IMR-90 (cell line): ENCODE data around the gene CALHM6. TPM values are rescaled to one million over a fixed set of nuclear protein-coding genes. Genes with fewer than 3 reads are reported as not detected.

Source experiments
- ATAC-seq: fragments of 200-7000 bp; cut with Tn5 transposase; 2 replicates; pipeline ENCODE4 v1.9.1; 2020; ENCODE audit warnings: low read depth, mild to moderate bottlenecking, moderate library complexity
- BruUV-seq: library from RNA; stranded (reverse); fragments of 400-500 nt; replicated peaks from 2 replicates; lab custom pipeline; 2021; lab: Mats Ljungman, UMichigan
- CTCF ChIA-PET: fragments of 300-600 bp; formaldehyde crosslinking; extraction: SDS; loops from one replicate; lab custom pipeline; 2021; ENCODE audit warnings: antibody characterized with exemption; lab: Yijun Ruan, JAX
- POLR2A ChIA-PET: fragments of 300-600 bp; sonication (Branson Sonifier 250); formaldehyde crosslinking; loops from one replicate; lab custom pipeline; 2022; ENCODE audit warnings: antibody characterized with exemption; ENCODE audit not compliant: unreplicated experiment; lab: Charles Lee
- DNase-seq: peaks from one replicate; pipeline ENCODE4 v3.0.0; 2013
- H2AFZ ChIP-seq: replicated peaks from 2 replicates; pipeline ENCODE3; 2013; ENCODE audit warnings: low read length, mild to moderate bottlenecking; ENCODE audit not compliant: poor library complexity
- H2AK5ac ChIP-seq: 2 replicates; pipeline ENCODE4 v1.6.1; 2013; ENCODE audit warnings: low read depth, low read length, inconsistent platforms
- H2AK9ac ChIP-seq: replicated peaks from 2 replicates; pipeline ENCODE3; 2013; ENCODE audit warnings: mild to moderate bottlenecking, low read depth, low read length, moderate library complexity; ENCODE audit not compliant: poor library complexity
- H2BK120ac ChIP-seq: 2 replicates; pipeline ENCODE4 v1.6.1; 2013; ENCODE audit warnings: low read depth, low read length, inconsistent platforms
- H2BK15ac ChIP-seq: 3 replicates; pipeline ENCODE4 v1.6.1; 2013; ENCODE audit warnings: low read depth, low read length, inconsistent platforms
- H2BK20ac ChIP-seq: 2 replicates; pipeline ENCODE4 v1.6.1; 2013; ENCODE audit warnings: low read depth, mild to moderate bottlenecking, inconsistent platforms, low read length, moderate library complexity
- H2BK5ac ChIP-seq: 2 replicates; pipeline ENCODE4 v1.6.1; 2013; ENCODE audit warnings: mild to moderate bottlenecking, low read depth, low read length, inconsistent platforms; ENCODE audit not compliant: poor library complexity, severe bottlenecking
- H3K14ac ChIP-seq: replicated peaks from 2 replicates; pipeline ENCODE4 v1.6.1; 2013; ENCODE audit warnings: low read depth, low read length, inconsistent platforms
- H3K18ac ChIP-seq: 2 replicates; pipeline ENCODE4 v1.6.1; 2013; ENCODE audit warnings: low read depth, low read length, control low read depth
- H3K23ac ChIP-seq: 2 replicates; pipeline ENCODE4 v1.6.1; 2013; ENCODE audit warnings: low read depth, low read length, inconsistent platforms
- H3K27ac ChIP-seq: 2 replicates; pipeline ENCODE4 v1.5.1; 2013; ENCODE audit warnings: mild to moderate bottlenecking, control low read depth, low read length; ENCODE audit not compliant: insufficient read depth
- H3K27me3 ChIP-seq: 2 replicates; pipeline ENCODE4 v1.6.1; 2013; ENCODE audit warnings: low read length; ENCODE audit not compliant: control insufficient read depth, insufficient read depth
- H3K36me3 ChIP-seq: 2 replicates; pipeline ENCODE4 v1.6.1; 2013; ENCODE audit warnings: low read length, mixed read lengths; ENCODE audit not compliant: control insufficient read depth, insufficient read depth
- H3K4ac ChIP-seq: 2 replicates; pipeline ENCODE4 v1.6.1; 2013; ENCODE audit warnings: low read depth, low read length, inconsistent platforms
- H3K4me1 ChIP-seq: 2 replicates; pipeline ENCODE4 v1.6.1; 2013; ENCODE audit warnings: low read length, mixed read lengths; ENCODE audit not compliant: control insufficient read depth, insufficient read depth
- H3K4me2 ChIP-seq: 2 replicates; pipeline ENCODE4 v1.6.1; 2013; ENCODE audit warnings: low read depth, mild to moderate bottlenecking, control low read depth, low read length, moderate library complexity
- H3K4me3 ChIP-seq: 2 replicates; pipeline ENCODE4 v1.5.1; 2013; ENCODE audit warnings: low read depth, mild to moderate bottlenecking, control low read depth, low read length, moderate library complexity; ENCODE audit not compliant: insufficient read depth
- H3K56ac ChIP-seq: 2 replicates; pipeline ENCODE4 v1.6.1; 2013; ENCODE audit warnings: low read length, inconsistent platforms; ENCODE audit not compliant: insufficient read depth; ENCODE audit errors: extremely low read depth
- H3K79me1 ChIP-seq, 2 experiments: 2 replicates each; pipeline ENCODE4 v1.6.1; 2013; ENCODE audit warnings: low read length in 2 of 2, inconsistent platforms in 1 of 2, low read depth in 1 of 2
- H3K9ac ChIP-seq: 2 replicates; pipeline ENCODE4 v1.6.1; 2013; ENCODE audit warnings: low read depth, low read length, control low read depth
- H3K9me1 ChIP-seq: 2 replicates; pipeline ENCODE4 v1.6.1; 2013; ENCODE audit warnings: low read length, inconsistent platforms; ENCODE audit not compliant: insufficient read depth
- H3K9me3 ChIP-seq: 2 replicates; pipeline ENCODE4 v1.6.1; 2013; ENCODE audit warnings: low read length; ENCODE audit not compliant: control insufficient read depth, insufficient read depth
- H4K20me1 ChIP-seq: 2 replicates; pipeline ENCODE4 v1.6.1; 2013; ENCODE audit warnings: low read length, inconsistent platforms; ENCODE audit not compliant: insufficient read depth
- H4K5ac ChIP-seq: 2 replicates; pipeline ENCODE4 v1.6.1; 2013; ENCODE audit warnings: mild to moderate bottlenecking, low read depth, low read length, control low read depth
- H4K8ac ChIP-seq, 2 experiments: 2 replicates each; pipeline ENCODE4 v1.6.1; 2013; ENCODE audit warnings: low read depth in 2 of 2, low read length in 2 of 2, control low read depth in 1 of 2, inconsistent platforms in 1 of 2
- H4K91ac ChIP-seq: 2 replicates; pipeline ENCODE4 v1.6.1; 2013; ENCODE audit warnings: low read depth, low read length, inconsistent platforms; ENCODE audit not compliant: insufficient read depth
- CEBPB ChIP-seq: IDR thresholded peaks from 2 replicates; pipeline ENCODE4 v1.6.1; 2012; ENCODE audit warnings: low read depth, low read length, improper control_type of control experiment
- FOS ChIP-seq: fragments of 150-350 bp; IDR thresholded peaks from 2 replicates; pipeline ENCODE4 v1.6.1; 2016; ENCODE audit warnings: low read depth, low read length
- MXI1 ChIP-seq: IDR thresholded peaks from 2 replicates; pipeline ENCODE4 v1.6.1; 2012; ENCODE audit warnings: low read depth, mild to moderate bottlenecking, low read length, moderate library complexity, borderline replicate concordance
- RCOR1 ChIP-seq: IDR thresholded peaks from 2 replicates; pipeline ENCODE4 v1.6.1; 2012; ENCODE audit warnings: mild to moderate bottlenecking, low read length, improper control_type of control experiment; ENCODE audit not compliant: insufficient replicate concordance
- RFX5 ChIP-seq: IDR thresholded peaks from 2 replicates; pipeline ENCODE4 v1.8.0; 2012; ENCODE audit warnings: low read depth, mild to moderate bottlenecking, low read length, moderate library complexity
- SMC3 ChIP-seq: fragments of 150-350 bp; IDR thresholded peaks from 2 replicates; pipeline ENCODE4 v1.6.1; 2016; ENCODE audit warnings: low read depth, mild to moderate bottlenecking, antibody characterized with exemption, low read length, moderate library complexity
- WGBS, 2 experiments: methylation state at CpG; one replicate each; pipeline versions ENCODE4 v1.1.5 to v1.1.7; 2013; ENCODE audit warnings: missing lambda C conversion rate in 2 of 2; ENCODE audit not compliant: insufficient read length in 1 of 2; ENCODE audit errors: extremely low coverage in 2 of 2; 5-methylcytosine and 5-hydroxymethylcytosine counted together
- dilution Hi-C: fragments of 300-500 bp; cut with HindIII; formaldehyde crosslinking; loops from one replicate; pipeline ENCODE4 v1.14.3; 2018; ENCODE audit warnings: low sequenced_read_pairs; ENCODE audit not compliant: unreplicated experiment
- in situ Hi-C: fragments of 300-500 bp; cut with MboI; formaldehyde crosslinking; loops from 3 replicates; pipeline ENCODE4 v1.14.3; 2019; ENCODE audit warnings: low sequenced_read_pairs, inconsistent platforms, mixed read lengths
- intact Hi-C: fragments of 100-400 bp; cut with micrococcal nuclease; formaldehyde crosslinking; loops from 2 replicates; pipeline ENCODE4 v1.10.0; 2022
- polyA plus RNA-seq, 3 experiments: library from polyadenylated mRNA; depleted of rRNA; stranded (reverse); fragments of >200 nt; gene quantifications; 2 replicates each; pipeline ENCODE4 v1.2.3, GENCODE V29; 2012; ENCODE audit warnings: low replicate concordance in 1 of 3
- total RNA-seq: library from RNA; depleted of rRNA; stranded (reverse); fragments of >200 nt; gene quantifications from 2 replicates; pipeline ENCODE4 v1.2.3, GENCODE V29; 2012

Gene CALHM6
- total and polyA plus RNA-seq, 2 of the 4 experiments (the other 2 are of a cell fraction): 0.72 to 1.5 TPM

DNA sequence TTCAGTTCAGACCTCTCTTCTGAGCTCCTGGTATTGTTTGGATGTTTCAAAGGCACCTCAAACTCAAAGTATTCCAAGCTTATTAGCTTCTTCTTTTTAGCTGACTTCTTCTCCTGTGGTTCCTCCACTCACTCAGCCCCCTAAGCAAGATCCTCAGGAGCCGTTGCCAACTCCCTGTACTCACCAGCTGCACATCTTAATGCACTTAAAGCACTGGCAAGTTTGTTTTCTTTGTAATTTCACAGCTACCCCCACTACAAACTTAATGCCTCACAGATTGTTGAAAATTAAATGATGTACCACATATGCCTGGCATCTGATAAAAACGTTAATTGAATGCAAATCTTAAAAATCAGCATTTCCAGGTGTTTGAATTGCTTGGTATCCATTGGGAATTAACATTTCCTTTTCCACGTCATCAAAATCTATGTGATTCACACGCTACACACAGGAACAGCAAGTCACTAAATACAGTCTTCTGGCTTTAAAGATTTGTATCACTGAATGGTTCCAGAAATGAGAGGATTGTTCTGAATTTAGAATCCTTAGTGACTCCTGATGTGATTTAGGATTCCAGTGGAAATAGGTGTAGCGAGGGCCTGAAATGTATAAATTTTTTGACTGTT, 24.5 kb downstream of the CALHM6 start:
- no TSS peak for BruUV-seq
- H3K4me2 ChIP-seq: no peak overlapping the region
- H3K4me1 ChIP-seq: no peaks in the 10 kb centered on the region
- H2BK15ac ChIP-seq: no peak overlapping the region
- no peak overlapping the region for H3K14ac ChIP-seq
- no peak overlapping the region for H2BK20ac ChIP-seq
- no peak overlapping the region for H4K8ac ChIP-seq
- no peak overlapping the region for H3K4ac ChIP-seq
- no peak overlapping the region for H3K9ac ChIP-seq
- H2AK9ac ChIP-seq: no peak overlapping the region
- intact Hi-C loops: no loop called here
- no peaks in the 10 kb centered on the region for H3K36me3 ChIP-seq
- H4K20me1 ChIP-seq: no peaks in the 10 kb centered on the region
- no peak overlapping the region for H2BK120ac ChIP-seq
- dilution Hi-C loops: no loop called here
- in situ Hi-C loops: no loop called here
- H3K27me3 ChIP-seq: no peaks in the 10 kb centered on the region; the same call in 1 of the 2 replicates
- no peak for DNase-seq
- no peak overlapping the region for H2BK5ac ChIP-seq
- no peak overlapping the region for H2AFZ ChIP-seq
- no peaks in the 10 kb centered on the region for H3K9me3 ChIP-seq
- H3K79me1 ChIP-seq: no peaks in the 10 kb centered on the region
- CTCF ChIA-PET: no interaction called here
- no peak overlapping the region for H2AK5ac ChIP-seq
- no peaks in the 10 kb centered on the region for H3K9me1 ChIP-seq
- no peak overlapping the region for H4K5ac ChIP-seq
- H3K4me3 ChIP-seq: no peak overlapping the region
- no peak for ATAC-seq
- no CpG with 5 or more reads among the region's 5 CpGs for WGBS, 2 experiments
- no peak for TF ChIP-seq MXI1
- TF ChIP-seq RCOR1: no peak
- TF ChIP-seq RFX5: no peak
- no peak for TF ChIP-seq CEBPB
- no peak for TF ChIP-seq SMC3
- TF ChIP-seq FOS: no peak
- no peak overlapping the region for H3K23ac ChIP-seq
- H4K91ac ChIP-seq: no peak overlapping the region
- H3K27ac ChIP-seq: no peak overlapping the region
- no peak overlapping the region for H3K56ac ChIP-seq
- POLR2A ChIA-PET: no interaction called here
- H3K18ac ChIP-seq: no peak overlapping the region
